H1 (cell line): ENCODE measurements around the gene ZBTB20. TPM values are rescaled to one million over a fixed set of nuclear protein-coding genes. Genes with fewer than 3 reads are reported as not detected.

Source experiments
- CTCF ChIA-PET: fragments of 300-600 bp; sonication (Branson Sonifier 250); formaldehyde crosslinking; loops from one replicate; lab custom pipeline; 2021; ENCODE audit not compliant: partially characterized antibody; lab: Charles Lee
- POLR2A ChIA-PET: fragments of 300-600 bp; sonication (Branson Sonifier 250); formaldehyde crosslinking; loops from one replicate; lab custom pipeline; 2021; ENCODE audit warnings: inconsistent platforms; ENCODE audit not compliant: partially characterized antibody; lab: Charles Lee
- DNase-seq, 2 experiments: peaks; one replicate each; pipeline versions ENCODE4 v3.0.0 to v3.0.0-alpha.2; 2010 to 2022; ENCODE audit warnings: low spot score in 2 of 2, low read depth in 1 of 2, mixed read lengths in 1 of 2
- FAIRE-seq: peaks from 2 replicates; lab custom pipeline; 2011; peaks lifted over from hg19 to GRCh38; lab: Jason Lieb, UNC
- H2AFZ ChIP-seq: 2 replicates; pipeline ENCODE4 v1.8.1; 2012; ENCODE audit warnings: low read length, inconsistent platforms
- H2AK5ac ChIP-seq: 2 replicates; pipeline ENCODE4 v1.6.1; 2013; ENCODE audit warnings: low read depth, low read length
- H2BK120ac ChIP-seq: replicated peaks from 2 replicates; pipeline ENCODE3; 2013; ENCODE audit warnings: low read depth, low read length, inconsistent platforms
- H2BK12ac ChIP-seq: 2 replicates; pipeline ENCODE4 v1.6.1; 2013; ENCODE audit warnings: low read depth, low read length
- H2BK15ac ChIP-seq: 2 replicates; pipeline ENCODE4 v1.6.1; 2013; ENCODE audit warnings: low read length
- H2BK20ac ChIP-seq: 2 replicates; pipeline ENCODE4 v1.6.1; 2013; ENCODE audit warnings: low read length
- H2BK5ac ChIP-seq: 2 replicates; pipeline ENCODE4 v1.6.1; 2013; ENCODE audit warnings: low read depth, low read length
- H3K14ac ChIP-seq: 2 replicates; pipeline ENCODE4 v1.6.1; 2013; ENCODE audit warnings: inconsistent platforms; ENCODE audit not compliant: insufficient read length
- H3K18ac ChIP-seq: 2 replicates; pipeline ENCODE4 v1.6.1; 2013; ENCODE audit warnings: low read length; ENCODE audit errors: extremely low read depth
- H3K23ac ChIP-seq: 2 replicates; pipeline ENCODE4 v1.6.1; 2013; ENCODE audit warnings: inconsistent platforms; ENCODE audit not compliant: insufficient read length
- H3K23me2 ChIP-seq: 2 replicates; pipeline ENCODE4 v1.6.1; 2013; ENCODE audit warnings: low read depth, low read length
- H3K27ac ChIP-seq: 2 replicates; pipeline ENCODE4 v1.6.1; 2011; ENCODE audit warnings: low read depth, low read length, inconsistent platforms
- H3K27me3 ChIP-seq, 4 experiments: replicated peaks in 1 of 4; 1 replicate in 1 of 4; 2 replicates in 3 of 4; pipeline versions ENCODE4 v1.6.1 to v1.8.1; 2011 to 2013; ENCODE audit warnings: low read length in 3 of 4, mild to moderate bottlenecking in 3 of 4, inconsistent platforms in 2 of 4, mixed read lengths in 2 of 4, moderate library complexity in 1 of 4; ENCODE audit not compliant: control insufficient read depth in 3 of 4, insufficient read depth in 3 of 4; ENCODE audit errors: extremely low read depth in 1 of 4
- H3K36me3 ChIP-seq, 4 experiments: 2 replicates each; pipeline versions ENCODE4 v1.6.1 to v1.8.1; 2011 to 2013; ENCODE audit warnings: mild to moderate bottlenecking in 4 of 4, low read length in 3 of 4, moderate library complexity in 2 of 4, control low read depth in 1 of 4, inconsistent platforms in 1 of 4; ENCODE audit not compliant: insufficient read depth in 4 of 4, control insufficient read depth in 2 of 4
- H3K4ac ChIP-seq: replicated peaks from 2 replicates; pipeline ENCODE3; 2013; ENCODE audit warnings: low read length, low read depth, mixed read lengths, inconsistent platforms; ENCODE audit not compliant: insufficient read length
- H3K4me1 ChIP-seq, 4 experiments: replicated peaks in 1 of 4; 1 replicate in 1 of 4; 2 replicates in 3 of 4; pipeline versions ENCODE4 v1.6.1 to v1.8.1; 2011 to 2013; ENCODE audit warnings: low read length in 3 of 4, inconsistent platforms in 2 of 4, mixed read lengths in 1 of 4; ENCODE audit not compliant: insufficient read depth in 4 of 4, control insufficient read depth in 3 of 4
- H3K4me2 ChIP-seq, 2 experiments: 2 replicates each; pipeline versions ENCODE4 v1.6.1 to v1.8.1; 2011 to 2013; ENCODE audit warnings: low read depth in 2 of 2, low read length in 2 of 2, control low read depth in 1 of 2, inconsistent platforms in 1 of 2, mild to moderate bottlenecking in 1 of 2; ENCODE audit not compliant: insufficient read depth in 1 of 2
- H3K4me3 ChIP-seq, 4 experiments: fragments of 200-600, 300-600 bp in 1 of 4; sonication (generic), shearing (Covaris generic), sonication (Bioruptor Twin) in 1 of 4; 2 replicates each; pipeline versions ENCODE4 v1.5.1 to v1.8.1; 2011 to 2016; ENCODE audit warnings: low read length in 4 of 4, low read depth in 3 of 4, control low read depth in 2 of 4, inconsistent platforms in 2 of 4, mild to moderate bottlenecking in 2 of 4, mixed read lengths in 1 of 4, moderate library complexity in 1 of 4; ENCODE audit not compliant: insufficient read depth in 2 of 4; ENCODE audit errors: extremely low read depth in 1 of 4
- H3K56ac ChIP-seq: replicated peaks from 2 replicates; pipeline ENCODE3; 2013; ENCODE audit warnings: low read depth, mild to moderate bottlenecking, mixed read lengths, low read length, inconsistent platforms; ENCODE audit not compliant: insufficient read length
- H3K79me1 ChIP-seq: 2 replicates; pipeline ENCODE4 v1.6.1; 2013; ENCODE audit warnings: low read depth, low read length, control low read depth
- H3K79me2 ChIP-seq, 2 experiments: 2 replicates each; pipeline versions ENCODE4 v1.6.1 to v1.8.1; 2012 to 2013; ENCODE audit warnings: low read length in 2 of 2, mild to moderate bottlenecking in 2 of 2, inconsistent platforms in 1 of 2; ENCODE audit not compliant: insufficient read depth in 2 of 2, control insufficient read depth in 1 of 2
- H3K9ac ChIP-seq, 4 experiments: replicated peaks in 1 of 4; 1 replicate in 1 of 4; 2 replicates in 3 of 4; pipeline versions ENCODE4 v1.6.1 to v1.8.1; 2011 to 2013; ENCODE audit warnings: low read depth in 3 of 4, low read length in 3 of 4, control low read depth in 2 of 4, mild to moderate bottlenecking in 2 of 4, moderate library complexity in 2 of 4, inconsistent platforms in 1 of 4; ENCODE audit errors: extremely low read depth in 1 of 4
- H3K9me3 ChIP-seq, 2 experiments: 2 replicates each; pipeline versions ENCODE4 v1.6.1 to v1.8.1; 2012 to 2013; ENCODE audit warnings: mild to moderate bottlenecking in 2 of 2, moderate library complexity in 2 of 2, control low read depth in 1 of 2, inconsistent platforms in 1 of 2, low read depth in 1 of 2, low read length in 1 of 2, mixed read lengths in 1 of 2; ENCODE audit not compliant: insufficient read depth in 2 of 2
- H4K20me1 ChIP-seq, 2 experiments: replicated peaks in 1 of 2; 2 replicates each; pipeline versions ENCODE3 to v1.8.1; 2011 to 2013; ENCODE audit warnings: inconsistent platforms in 2 of 2, low read length in 2 of 2, mild to moderate bottlenecking in 1 of 2; ENCODE audit not compliant: insufficient read depth in 2 of 2, control insufficient read depth in 1 of 2
- H4K5ac ChIP-seq: 2 replicates; pipeline ENCODE4 v1.6.1; 2013; ENCODE audit warnings: low read length, low read depth, mixed read lengths, inconsistent platforms; ENCODE audit not compliant: insufficient read length
- H4K8ac ChIP-seq: 2 replicates; pipeline ENCODE4 v1.8.0; 2013; ENCODE audit warnings: mild to moderate bottlenecking, moderate library complexity, low read length, inconsistent platforms; ENCODE audit not compliant: insufficient read depth; ENCODE audit errors: extremely low read depth
- H4K91ac ChIP-seq: replicated peaks from 2 replicates; pipeline ENCODE3; 2013; ENCODE audit warnings: low read length, mixed read lengths, inconsistent platforms; ENCODE audit not compliant: insufficient read length
- BACH1 ChIP-seq: IDR thresholded peaks from 2 replicates; pipeline ENCODE4 v1.6.1; 2012; ENCODE audit warnings: low read length, improper control_type of control experiment
- HDAC6 ChIP-seq: IDR thresholded peaks from one replicate; pipeline ENCODE4 v1.7.1; 2012; ENCODE audit warnings: low read depth, mild to moderate bottlenecking, inconsistent platforms, low read length, moderate library complexity
- NANOG ChIP-seq: IDR thresholded peaks from 2 replicates; pipeline ENCODE4 v1.6.1; 2011; ENCODE audit warnings: low read length, low read depth, mild to moderate bottlenecking, inconsistent platforms; ENCODE audit not compliant: insufficient read depth, poor library complexity, severe bottlenecking
- RBBP5 ChIP-seq: IDR thresholded peaks from 2 replicates; pipeline ENCODE4 v1.7.1; 2012; ENCODE audit warnings: low read depth, mild to moderate bottlenecking, inconsistent platforms, low read length, moderate library complexity, borderline replicate concordance
- RXRA ChIP-seq: IDR thresholded peaks from 2 replicates; pipeline ENCODE4 v1.6.1; 2011; ENCODE audit warnings: low read depth, mild to moderate bottlenecking, low read length, moderate library complexity; ENCODE audit not compliant: insufficient read depth
- SIRT6 ChIP-seq: IDR thresholded peaks from one replicate; pipeline ENCODE4 v1.7.1; 2012; ENCODE audit warnings: low read length, inconsistent platforms
- SIX5 ChIP-seq: IDR thresholded peaks from 2 replicates; pipeline ENCODE4 v1.6.1; 2011; ENCODE audit warnings: mild to moderate bottlenecking, low read depth, low read length
- SP2 ChIP-seq: IDR thresholded peaks from 2 replicates; pipeline ENCODE4 v1.6.1; 2012; ENCODE audit warnings: mild to moderate bottlenecking, low read length, inconsistent platforms
- SRF ChIP-seq: IDR thresholded peaks from 2 replicates; pipeline ENCODE4 v1.6.1; 2011; ENCODE audit warnings: mild to moderate bottlenecking, low read depth, low read length, moderate library complexity
- TAF7 ChIP-seq: optimal IDR thresholded peaks from 2 replicates; pipeline ENCODE3; 2011; ENCODE audit warnings: low read depth, mild to moderate bottlenecking, inconsistent platforms, low read length, moderate library complexity, borderline replicate concordance
- WGBS, 2 experiments: shearing (Covaris generic) in 1 of 2; methylation state at CpG; one replicate each; pipeline versions ENCODE4 v1.1.6 to v1.1.7; 2013 to 2015; ENCODE audit warnings: low lambda C conversion rate in 2 of 2, mixed read lengths in 2 of 2, inconsistent platforms in 1 of 2, low coverage in 1 of 2, missing lambda C conversion rate in 1 of 2; ENCODE audit not compliant: insufficient replicate concordance in 2 of 2, insufficient coverage in 1 of 2, insufficient read length in 1 of 2; ENCODE audit errors: extremely low coverage in 1 of 2, missing lambda C conversion rate in 1 of 2; 5-methylcytosine and 5-hydroxymethylcytosine counted together
- polyA plus RNA-seq, 7 experiments: library from polyadenylated mRNA; depleted of rRNA in 3 of 7; stranded (reverse) in 5 of 7; unstranded in 2 of 7; fragments of >200 nt in 5 of 7; fragments of 200-250 nt in 2 of 7; gene quantifications; 1 replicate in 5 of 7; 2 replicates in 1 of 7; 4 replicates in 1 of 7; pipeline versions ENCODE4 v1.2.1 to v1.2.3, GENCODE V29; 2011 to 2013; ENCODE audit warnings: missing spikeins in 2 of 7, mixed read lengths in 2 of 7
- total RNA-seq: library from RNA; stranded (reverse); fragmentation: NEBNext Ultra II Directional; extraction: Animal tissue kit (Norgen Biotek cat#: 25700); gene quantifications from 2 replicates; pipeline ENCODE4 v1.2.1, GENCODE V29; 2021

The ZBTB20 gene
- total and polyA plus RNA-seq, 2 of the 8 experiments (the other 6 are each of a cell fraction or from before 2014, with no cell fraction given): 0.35 to 1.3 TPM

- Histone ChIP-seq H3K23me2 (no peaks in the 10 kb centered on the region), H3K23ac (no peak overlapping the region), H3K36me3 (no peaks in the 10 kb centered on the region), H3K4me2 (no peak overlapping the region), H3K14ac (no peak overlapping the region), H2BK12ac (no peak overlapping the region), H3K4ac (no peak overlapping the region), H4K5ac (no peak overlapping the region), H2BK15ac (no peak overlapping the region), H3K56ac (no peak overlapping the region), H2BK20ac (no peak overlapping the region), H3K27me3 (no peaks in the 10 kb centered on the region), H3K4me3 (no peak overlapping the region), H3K79me1 (no peaks in the 10 kb centered on the region), H4K8ac (no peak overlapping the region), H3K27ac (no peak overlapping the region), H3K4me1 (0 out of 7 replicates have a peak, but pooled peaks cover 0 to 2% (median 0%) of the 10 kb centered on the region in 4 experiments), H2AFZ (no peak overlapping the region), H3K18ac (no peak overlapping the region), H3K9ac (no peak overlapping the region), H2BK120ac (no peak overlapping the region), H2AK5ac (no peak overlapping the region), H3K9me3 (no peaks in the 10 kb centered on the region), H3K79me2 (no peaks in the 10 kb centered on the region), H4K91ac (no peak overlapping the region), H4K20me1 (no peaks in the 10 kb centered on the region), H2BK5ac (no peak overlapping the region)
- TF ChIP-seq RBBP5 (no peak), HDAC6 (no peak), TAF7 (no peak), RXRA (no peak), BACH1 (no peak), SRF (no peak), NANOG (no peak), SIRT6 (no peak), SIX5 (no peak), SP2 (no peak)
- ChIA-PET CTCF (interaction anchor here (0.9 to 2.1 kb wide), 12 partner anchors 8 to 773 kb away, joined by 3 to 13 read pairs (median 3); no protein-coding TSS in a partner anchor), POLR2A (no interaction called here)
- WGBS, 2 experiments: 93% methylated on average over 2 of the region's 2 CpGs; no CpG with 5 or more reads in 1 of the 2 experiments
- no peak for FAIRE-seq
- DNase-seq: no peak
Observed at GRCh38 chr3:115086344-115086743, 60.7 kb downstream of the ZBTB20 start.
